Measurements from ENCODE around the gene PRKCQ.

DNA sequence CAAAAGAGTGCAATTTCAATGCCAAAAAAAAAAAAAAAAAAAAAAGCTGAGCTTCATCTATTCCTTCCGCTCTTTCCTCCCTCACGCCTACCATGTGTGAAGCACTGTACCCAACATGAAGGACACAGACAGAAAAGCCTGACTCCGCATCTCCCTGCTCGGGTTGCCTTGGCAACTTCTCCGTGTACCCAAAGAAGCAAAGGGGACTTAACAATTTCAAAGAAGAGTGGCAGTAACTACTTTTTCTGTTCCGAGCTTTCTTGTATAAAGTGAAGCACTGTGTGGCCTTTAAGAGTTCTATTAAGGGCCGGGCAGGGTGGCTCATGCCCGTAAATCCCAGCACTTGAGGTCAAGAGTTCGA, 177.7 kb downstream of the PRKCQ start:
- TF ChIP-seq POLR2A (IDR thresholded peaks at IDR 0.05; ENCODE audit: low read depth, low read length): no peak
- TF ChIP-seq POLR2AphosphoS5 (IDR thresholded peaks at IDR 0.05; ENCODE audit: low read depth, low read length): no peak
- TF ChIP-seq TAF1 (IDR thresholded peaks at IDR 0.05; ENCODE audit: low read depth, low read length): no peak
